ENCODE data around the gene CDKN2B-AS1.
A peak's percentile ranks its signal among the peaks of the same experiment; 100 is the strongest.

CDKN2B-AS1 gene

GRCh38 chr9:22120595-22120994, 126.0 kb downstream of the CDKN2B-AS1 start:
- no peak for DNase-seq

DNA sequence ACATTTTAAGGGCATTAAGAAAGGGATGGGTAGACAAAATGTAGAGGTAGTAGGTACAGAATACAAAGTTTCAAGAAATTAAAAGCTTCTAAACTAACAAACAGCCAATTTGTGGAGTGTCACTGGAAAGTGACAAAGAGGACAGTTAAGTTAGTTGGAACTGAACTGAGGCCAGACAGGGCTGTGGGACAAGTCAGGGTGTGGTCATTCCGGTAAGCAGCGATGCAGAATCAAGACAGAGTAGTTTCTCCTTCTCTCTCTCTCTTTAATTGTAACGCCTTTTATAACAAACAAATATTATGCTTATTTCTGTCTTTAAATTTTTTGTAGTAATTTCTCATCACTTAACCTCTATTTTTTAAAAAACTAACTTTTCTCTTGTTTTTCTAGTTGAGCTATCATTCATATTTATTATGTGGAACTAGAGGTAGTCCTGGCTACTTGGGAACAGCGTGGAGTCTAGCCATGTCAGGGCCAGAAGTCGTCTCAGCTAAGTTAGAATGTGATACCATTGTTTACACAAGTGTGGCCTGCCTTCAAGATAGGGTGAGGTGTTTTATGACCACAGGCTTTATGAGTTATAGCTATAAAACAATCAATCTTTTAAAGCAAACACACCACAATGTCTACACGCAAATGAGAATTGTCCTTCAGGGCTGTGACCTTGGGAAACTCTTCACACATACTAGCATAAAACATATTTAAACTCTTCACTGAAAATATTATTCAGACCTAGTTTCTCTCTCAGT, 129.8 kb downstream of the CDKN2B-AS1 start:
- DNase-seq: peak; percentile 5

GRCh38 chr9:22129133-22129532, 134.5 kb downstream of the CDKN2B-AS1 start:
- no peak for DNase-seq

DNA sequence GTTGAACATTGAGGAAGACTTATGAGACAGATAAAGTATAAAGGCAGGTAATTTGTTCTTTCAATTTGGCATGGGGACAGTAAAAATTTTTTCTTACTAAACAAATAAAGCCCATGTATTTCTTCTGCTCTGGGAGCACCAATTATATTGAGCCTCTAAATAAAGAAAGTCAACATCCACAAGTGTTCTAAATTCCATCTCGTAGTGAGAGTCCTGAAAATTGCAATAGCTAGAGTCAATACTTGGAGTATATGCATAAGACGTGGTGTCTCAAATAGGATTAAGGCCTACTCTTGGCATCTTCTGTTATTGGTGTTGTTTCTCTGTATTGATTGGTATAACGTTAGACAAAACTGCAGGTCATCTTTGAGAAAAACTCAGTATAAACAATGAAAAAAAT, 135.0 kb downstream of the CDKN2B-AS1 start:
- DNase-seq: no peak

GRCh38 chr9:22131817-22132216, 137.2 kb downstream of the CDKN2B-AS1 start:
- no peak for DNase-seq

- DNase-seq: no peak
Measured at GRCh38 chr9:22134390-22134789, 139.8 kb downstream of the CDKN2B-AS1 start.

DNA sequence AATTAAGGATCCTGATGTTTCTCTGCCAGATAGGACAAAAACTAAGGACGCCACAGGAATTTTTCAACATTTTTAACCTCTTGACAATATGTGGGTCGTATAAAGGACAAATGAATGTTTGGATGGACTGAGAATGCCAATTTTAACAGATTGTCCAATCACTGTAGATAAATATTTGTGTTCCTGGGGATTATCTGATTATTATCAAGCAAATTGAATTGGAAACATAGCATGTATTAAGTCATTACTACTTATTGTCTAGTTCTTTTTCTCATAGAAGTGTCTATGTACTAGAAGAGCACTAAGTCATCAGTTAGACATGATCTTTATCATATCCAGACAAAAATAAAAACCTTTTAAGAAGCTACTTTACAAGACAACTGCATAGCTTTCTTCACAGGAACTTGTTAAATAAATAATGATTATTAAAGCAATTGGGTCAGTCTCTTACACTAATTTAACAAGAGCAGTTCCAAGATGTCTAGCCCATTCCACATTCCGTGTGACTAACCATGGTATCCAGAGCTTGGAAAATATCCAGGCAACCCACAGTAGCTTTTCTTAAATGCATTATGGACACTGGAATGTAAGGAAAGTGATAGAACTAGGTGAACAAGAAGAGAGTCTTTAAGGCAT, 142.0 kb downstream of the CDKN2B-AS1 start:
- no peak for DNase-seq

- DNase-seq: no peak
Measured at GRCh38 chr9:22138956-22139660, 144.5 kb downstream of the CDKN2B-AS1 start.

DNA sequence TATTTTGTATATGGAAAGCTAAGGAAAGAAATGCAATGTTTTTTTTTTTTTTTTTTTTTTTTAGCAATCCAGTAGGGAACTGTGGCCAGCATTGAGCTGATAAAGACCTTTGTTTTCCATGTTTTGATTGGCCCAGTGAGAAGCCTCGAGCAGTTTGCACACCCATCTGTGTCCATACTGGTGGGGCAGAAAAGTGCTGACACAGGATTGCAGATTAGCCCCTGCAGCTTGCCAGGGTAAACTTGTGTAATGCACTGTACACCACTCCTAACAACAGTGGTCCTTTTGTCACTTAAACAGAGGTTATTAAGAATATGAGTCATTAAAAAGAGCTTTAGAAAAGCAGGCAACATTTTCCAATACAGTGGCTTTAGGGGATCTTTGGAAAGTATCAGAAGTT, 147.3 kb downstream of the CDKN2B-AS1 start:
- no peak for DNase-seq

GRCh38 chr9:22142671-22143070, 148.1 kb downstream of the CDKN2B-AS1 start:
- DNase-seq: no peak

GRCh38 chr9:22143799-22144625, 149.4 kb downstream of the CDKN2B-AS1 start:
- no peak for DNase-seq

DNA sequence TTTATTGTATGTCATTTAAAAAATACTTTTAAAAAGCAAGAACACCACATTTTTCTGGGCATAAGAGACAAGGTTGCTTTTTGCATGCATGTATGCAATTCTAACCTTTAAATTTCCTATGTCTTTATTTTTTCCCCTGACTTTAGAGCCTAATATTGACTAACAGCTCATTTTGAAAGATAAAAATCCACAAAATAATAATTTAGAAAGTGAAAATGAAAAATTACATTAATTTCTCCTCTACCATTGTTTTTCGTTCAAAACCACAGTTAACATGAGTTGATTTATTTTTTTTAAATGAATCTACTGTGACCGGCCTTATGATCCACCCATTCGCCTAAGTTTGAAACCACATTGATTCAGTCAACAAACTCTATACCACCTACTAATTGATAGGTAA, 152.0 kb downstream of the CDKN2B-AS1 start:
- DNase-seq: no peak

- no peak for DNase-seq
Measured at GRCh38 chr9:22147813-22148527, 153.4 kb downstream of the CDKN2B-AS1 start.

DNA sequence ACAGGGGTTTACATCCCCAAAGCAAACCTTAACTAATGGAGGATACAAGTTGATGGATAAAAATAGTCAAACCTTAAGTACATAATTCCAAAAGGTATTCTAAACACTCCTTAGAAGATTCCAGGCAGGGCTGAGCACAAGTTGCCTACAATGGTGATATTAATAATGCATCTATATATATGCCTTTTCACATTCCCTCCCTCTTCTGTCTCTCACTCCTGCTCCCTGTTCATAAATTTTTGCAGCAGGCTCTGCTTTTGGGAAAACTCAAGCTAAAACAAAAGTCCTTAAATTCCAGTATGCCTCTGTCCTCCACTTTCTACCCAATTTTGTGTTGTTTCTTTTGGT, 153.9 kb downstream of the CDKN2B-AS1 start:
- DNase-seq: no peak

DNA sequence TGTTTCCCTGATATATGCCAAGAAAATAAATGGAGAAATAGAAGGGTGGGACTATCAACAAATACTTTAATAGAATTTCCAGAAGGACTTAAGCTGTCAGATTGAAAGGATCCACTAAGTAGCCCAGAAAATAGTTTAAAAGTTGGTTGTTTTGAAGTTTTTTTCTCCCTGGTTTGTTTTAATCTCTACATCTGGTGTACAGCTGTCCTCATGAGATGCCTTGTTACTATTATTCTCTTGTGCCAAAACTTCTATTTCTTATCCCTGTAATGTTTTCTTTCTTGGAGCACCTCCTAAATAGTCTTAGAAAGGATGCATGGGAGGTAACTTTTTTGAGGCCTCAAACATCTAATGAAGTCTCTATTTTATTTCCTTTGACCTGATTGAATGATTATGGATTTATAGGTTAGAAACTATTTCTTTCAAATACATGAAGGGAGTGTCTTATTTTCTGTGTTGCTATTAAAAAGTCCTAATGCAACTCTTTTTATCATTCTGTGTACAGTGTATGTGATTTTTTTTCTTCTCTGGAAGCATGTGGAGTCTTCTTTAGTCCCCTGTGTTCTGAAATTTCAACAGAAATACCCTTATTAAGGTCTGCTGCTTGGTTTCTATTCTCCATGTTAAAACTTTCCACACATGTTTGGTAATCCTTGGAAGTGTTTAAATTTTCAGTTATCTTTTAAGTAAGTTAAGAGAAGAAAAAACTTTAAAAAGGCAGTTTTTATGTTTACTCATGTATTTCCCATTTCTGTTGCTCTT, 154.5 kb downstream of the CDKN2B-AS1 start:
- no peak for DNase-seq

DNA sequence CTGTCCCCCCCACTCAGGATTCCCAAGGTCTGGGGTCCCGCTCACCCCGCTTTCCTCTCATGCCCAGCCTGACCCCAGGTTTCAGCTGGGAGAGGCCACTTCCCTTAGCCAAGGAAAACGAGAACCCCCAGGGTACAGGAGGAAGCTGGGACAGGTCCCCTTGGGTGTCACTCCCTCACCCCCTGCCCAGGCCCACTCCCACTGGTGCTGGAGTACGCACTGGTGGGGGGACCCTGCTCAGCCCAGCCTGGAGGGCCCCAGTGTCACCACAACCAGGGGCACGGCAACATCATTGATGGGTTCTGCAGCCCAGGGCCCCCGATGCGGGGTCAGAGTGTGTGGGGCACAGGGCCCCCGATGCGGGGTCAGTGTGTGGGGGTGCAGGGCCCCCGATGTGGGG, 159.5 kb downstream of the CDKN2B-AS1 start:
- DNase-seq: no peak

DNA sequence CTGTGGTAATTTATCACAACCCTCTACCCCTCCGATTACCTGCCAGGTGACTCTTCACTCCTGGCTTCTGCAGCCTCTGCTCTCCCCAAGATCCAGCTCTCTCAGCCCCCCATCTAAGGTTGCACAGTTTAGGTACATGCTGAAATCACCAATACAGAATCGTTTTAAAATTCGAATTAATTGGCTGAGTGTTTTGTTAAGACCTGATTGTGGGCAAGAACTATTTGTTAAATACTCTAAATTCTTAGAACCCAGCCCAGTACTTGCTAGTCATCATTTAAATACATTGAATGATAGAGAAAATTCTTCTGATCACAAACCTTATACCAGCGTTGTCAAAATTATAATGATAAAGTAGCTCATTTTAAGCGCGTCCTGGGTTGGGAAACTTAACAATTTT, 162.0 kb downstream of the CDKN2B-AS1 start:
- no peak for DNase-seq

DNA sequence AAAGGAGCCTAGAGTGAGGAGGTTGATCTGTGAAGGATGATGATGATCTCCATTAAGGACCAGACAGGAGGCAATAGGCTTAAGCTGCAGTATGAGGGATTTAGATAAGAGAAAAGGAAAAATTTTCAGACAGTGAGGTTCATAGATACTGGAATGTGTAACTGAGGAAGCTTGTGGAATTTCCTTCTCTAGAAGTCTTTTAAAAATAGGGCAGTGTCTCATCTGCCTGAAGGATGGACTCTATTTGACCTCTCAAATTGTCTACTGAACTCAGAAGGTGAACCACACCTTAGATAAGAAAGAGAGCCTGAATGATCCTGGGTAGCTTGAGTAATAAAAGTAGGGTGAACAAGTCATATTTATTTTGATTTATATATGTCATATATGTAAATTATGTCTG, 162.7 kb downstream of the CDKN2B-AS1 start:
- no peak for DNase-seq

- DNase-seq: no peak
Measured at GRCh38 chr9:22157828-22158227, 163.2 kb downstream of the CDKN2B-AS1 start.

GRCh38 chr9:22158271-22158670, 163.7 kb downstream of the CDKN2B-AS1 start:
- DNase-seq: no peak

DNA sequence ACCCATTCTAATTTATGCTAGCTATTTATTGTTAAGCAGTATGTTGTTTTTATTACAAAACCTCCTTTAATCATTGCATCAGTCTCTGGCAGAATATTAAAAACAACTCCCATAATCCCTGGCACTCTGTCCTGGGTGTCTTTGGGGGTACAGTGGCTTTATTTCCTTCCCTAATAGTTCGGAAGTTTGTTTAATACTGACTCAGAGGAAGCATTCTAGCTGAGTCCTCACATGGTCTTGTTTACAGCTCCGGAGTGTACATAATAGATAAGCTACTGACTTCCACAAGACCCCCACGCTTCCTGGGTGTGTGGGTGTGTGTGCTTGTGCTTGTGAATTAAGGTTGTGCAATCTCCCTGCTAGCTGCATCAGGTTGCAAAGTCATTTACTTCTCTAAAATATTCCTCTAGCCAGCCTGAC, 164.3 kb downstream of the CDKN2B-AS1 start:
- DNase-seq: no peak

GRCh38 chr9:22159586-22159985, 165.0 kb downstream of the CDKN2B-AS1 start:
- no peak for DNase-seq

All from DMS53 (cell line).